Transverse colon (tissue), 4 donors: Measurements from ENCODE around the gene SLC30A5. TPM values are rescaled to one million over a fixed set of nuclear protein-coding genes. Genes with fewer than 3 reads are reported as not detected.

Experiments used
- DNase-seq: peaks from one replicate; pipeline ENCODE4 v3.0.0-alpha.2; 2019
- H3K27ac ChIP-seq, 4 donors: fragments of 200-600 bp; sonication (generic); 2 replicates each; pipeline ENCODE4 v1.5.1; 2016 to 2018; ENCODE audit warnings: inconsistent platforms in 4 of 4
- H3K27me3 ChIP-seq: fragments of 200-600 bp; sonication (generic); 2 replicates; pipeline ENCODE4 v1.5.1; 2017; ENCODE audit warnings: inconsistent platforms
- H3K36me3 ChIP-seq, 4 donors: fragments of 200-600 bp; sonication (generic); 2 replicates each; pipeline ENCODE4 v1.5.1; 2017 to 2019; ENCODE audit warnings: inconsistent platforms in 4 of 4
- H3K4me1 ChIP-seq, 4 donors: fragments of 200-600 bp; sonication (generic); 2 replicates each; pipeline ENCODE4 v1.5.1; 2017 to 2020; ENCODE audit warnings: inconsistent platforms in 4 of 4
- H3K4me3 ChIP-seq, 4 donors: fragments of 200-600 bp; sonication (generic); 1 replicate in 1 of 4; 2 replicates in 3 of 4; pipeline versions ENCODE4 v1.5.1 to v1.6.1; 2017 to 2019; ENCODE audit warnings: inconsistent platforms in 4 of 4
- H3K9me3 ChIP-seq, 2 donors: fragments of 200-600 bp; sonication (generic); 2 replicates each; pipeline ENCODE4 v1.5.1; 2017 to 2019; ENCODE audit warnings: inconsistent platforms in 2 of 2
- EP300 ChIP-seq: sonication (generic); formaldehyde crosslinking; IDR thresholded peaks from one replicate; pipeline ENCODE4 v1.6.1; 2017; ENCODE audit warnings: antibody characterized with exemption, low read depth
- POLR2A ChIP-seq: fragments of 450-650 bp; IDR thresholded peaks from one replicate; pipeline ENCODE4 v1.6.1; 2016; ENCODE audit warnings: antibody characterized with exemption, mild to moderate bottlenecking, moderate library complexity
- POLR2AphosphoS5 ChIP-seq, 3 donors: sonication (generic); formaldehyde crosslinking; IDR thresholded peaks; one replicate each; pipeline ENCODE4 v1.6.1; 2016; ENCODE audit warnings: antibody characterized with exemption in 3 of 3
- WGBS, 2 donors: methylation state at CpG; one replicate each; pipeline ENCODE4 v1.1.5; 2018; ENCODE audit warnings: low coverage in 1 of 2; 5-methylcytosine and 5-hydroxymethylcytosine counted together
- in situ Hi-C, 4 donors: fragments of 200-750 bp; cut with MboI; loops; one replicate each; pipeline versions ENCODE4 v1.15.0 to v1.15.1; 2017; ENCODE audit warnings: low sequenced_read_pairs in 3 of 4, low pct_ligation_motif_present in 1 of 4, low pct_unique_long_range_greater_than_20kb in 1 of 4
- intact Hi-C: fragments of 100-400 bp; cut with DNase I; formaldehyde crosslinking; loops from one replicate; pipeline ENCODE4 v1.15.1; 2023; ENCODE audit warnings: low total_unique reads
- total RNA-seq, 4 donors: library from RNA; depleted of rRNA; stranded (reverse); fragments of >200 nt; gene quantifications; one replicate each; pipeline ENCODE4 v1.1.0, GENCODE V29; 2016
- TF ChIP-seq, protein P1 (sequence below), 5 experiments: fragments of 200-600 bp in 3 of 5; fragments of 450-650 bp in 2 of 5; sonication (generic) in 3 of 5; IDR thresholded peaks; 1 replicate in 2 of 5; 2 replicates in 3 of 5; pipeline ENCODE4 v1.5.1; 2016 to 2017; ENCODE audit warnings: antibody characterized with exemption in 5 of 5, inconsistent platforms in 3 of 5, mild to moderate bottlenecking in 2 of 5, moderate library complexity in 1 of 5

The SLC30A5 gene
- total RNA-seq, 4 donors from 2014 or later = 22.3 to 69.9 (median 41.9) TPM

DNA sequence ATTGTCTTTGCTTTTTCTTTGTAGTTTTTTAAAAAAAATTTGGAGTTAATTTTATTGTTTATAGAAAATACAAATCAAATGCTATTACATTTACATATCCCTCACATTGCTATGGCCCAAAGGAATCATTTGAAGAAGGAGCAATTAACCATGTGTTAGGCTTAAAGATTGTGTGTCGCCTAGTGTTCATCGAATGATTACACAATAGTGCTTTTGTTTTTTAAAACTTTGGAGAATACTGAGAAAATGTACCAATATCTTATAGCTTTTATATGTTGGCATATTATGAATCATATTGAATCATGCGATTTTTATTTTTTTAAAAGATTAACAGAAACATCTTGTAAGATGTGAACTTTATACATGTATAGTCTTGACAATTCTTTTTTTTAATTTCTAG, 21.7 kb downstream of the SLC30A5 start:
- intact Hi-C loops (no loop called here), in situ Hi-C loops (no loop called here)
- Histone ChIP-seq H3K36me3 (peaks cover 0 to 71% (median 26%) of the 10 kb centered on the region in 4 donors), H3K9me3 (no peaks in the 10 kb centered on the region), H3K27me3 (no peaks in the 10 kb centered on the region), H3K4me3 (no peak overlapping the region), H3K27ac (no peak overlapping the region), H3K4me1 (no peaks in the 10 kb centered on the region)
- WGBS, 2 donors = 93 to 96% methylated on average over 3 of the region's 3 CpGs
- DNase-seq = no peak
- TF ChIP-seq EP300 (no peak), POLR2AphosphoS5 (IDR thresholded peaks at IDR 0.05) (no peak), POLR2A (no peak)

DNA sequence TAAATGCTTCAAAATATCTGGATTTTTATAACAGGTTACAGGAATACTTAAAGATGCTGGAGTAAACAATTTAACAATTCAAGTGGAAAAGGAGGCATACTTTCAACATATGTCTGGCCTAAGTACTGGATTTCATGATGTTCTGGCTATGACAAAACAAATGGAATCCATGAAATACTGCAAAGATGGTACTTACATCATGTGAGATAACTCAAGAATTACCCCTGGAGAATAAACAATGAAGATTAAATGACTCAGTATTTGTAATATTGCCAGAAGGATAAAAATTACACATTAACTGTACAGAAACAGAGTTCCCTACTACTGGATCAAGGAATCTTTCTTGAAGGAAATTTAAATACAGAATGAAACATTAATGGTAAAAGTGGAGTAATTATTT, 35.6 kb downstream of the SLC30A5 start:
- in situ Hi-C loops (no loop called here), intact Hi-C loops (no loop called here)
- no peak overlapping the region for H3K4me3 ChIP-seq
- H3K36me3 ChIP-seq = peaks cover 0 to 32% (median 15%) of the 10 kb centered on the region in 4 donors
- no peaks in the 10 kb centered on the region for H3K9me3 ChIP-seq
- TF ChIP-seq, protein P1, sequence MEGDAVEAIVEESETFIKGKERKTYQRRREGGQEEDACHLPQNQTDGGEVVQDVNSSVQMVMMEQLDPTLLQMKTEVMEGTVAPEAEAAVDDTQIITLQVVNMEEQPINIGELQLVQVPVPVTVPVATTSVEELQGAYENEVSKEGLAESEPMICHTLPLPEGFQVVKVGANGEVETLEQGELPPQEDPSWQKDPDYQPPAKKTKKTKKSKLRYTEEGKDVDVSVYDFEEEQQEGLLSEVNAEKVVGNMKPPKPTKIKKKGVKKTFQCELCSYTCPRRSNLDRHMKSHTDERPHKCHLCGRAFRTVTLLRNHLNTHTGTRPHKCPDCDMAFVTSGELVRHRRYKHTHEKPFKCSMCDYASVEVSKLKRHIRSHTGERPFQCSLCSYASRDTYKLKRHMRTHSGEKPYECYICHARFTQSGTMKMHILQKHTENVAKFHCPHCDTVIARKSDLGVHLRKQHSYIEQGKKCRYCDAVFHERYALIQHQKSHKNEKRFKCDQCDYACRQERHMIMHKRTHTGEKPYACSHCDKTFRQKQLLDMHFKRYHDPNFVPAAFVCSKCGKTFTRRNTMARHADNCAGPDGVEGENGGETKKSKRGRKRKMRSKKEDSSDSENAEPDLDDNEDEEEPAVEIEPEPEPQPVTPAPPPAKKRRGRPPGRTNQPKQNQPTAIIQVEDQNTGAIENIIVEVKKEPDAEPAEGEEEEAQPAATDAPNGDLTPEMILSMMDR (IDR thresholded peaks at IDR 0.05) = no peak
- TF ChIP-seq POLR2A = no peak
- no peak for TF ChIP-seq EP300
- TF ChIP-seq POLR2AphosphoS5 (IDR thresholded peaks at IDR 0.05) = no peak
- no peak overlapping the region for H3K27ac ChIP-seq
- no peaks in the 10 kb centered on the region for H3K4me1 ChIP-seq
- DNase-seq = no peak
- no peaks in the 10 kb centered on the region for H3K27me3 ChIP-seq

DNA sequence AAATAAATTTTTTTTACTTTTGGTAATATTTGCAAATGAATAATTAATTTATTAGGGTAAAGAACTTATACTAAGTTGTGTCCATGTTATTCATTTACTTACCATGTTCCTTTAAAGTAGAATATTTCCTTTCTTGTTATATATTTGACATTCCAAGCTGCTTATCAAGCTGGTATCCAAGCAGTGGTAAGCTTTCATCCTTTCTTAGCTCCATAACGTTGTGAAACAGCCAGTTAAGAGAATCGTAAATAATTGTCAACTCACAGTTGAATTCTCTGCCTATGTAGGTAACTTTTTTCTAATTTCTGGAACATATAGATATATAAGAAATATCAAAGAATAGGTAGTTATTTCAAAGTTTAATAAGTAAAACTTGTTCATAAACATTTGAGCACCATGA, 36.4 kb downstream of the SLC30A5 start:
- intact Hi-C loops (no loop called here), in situ Hi-C loops (no loop called here)
- Histone ChIP-seq H3K4me3 (no peak overlapping the region), H3K27me3 (no peaks in the 10 kb centered on the region), H3K27ac (no peak overlapping the region), H3K36me3 (peaks cover 0 to 24% (median 11%) of the 10 kb centered on the region in 4 donors), H3K9me3 (no peaks in the 10 kb centered on the region), H3K4me1 (no peaks in the 10 kb centered on the region)
- TF ChIP-seq POLR2AphosphoS5 (IDR thresholded peaks at IDR 0.05) (no peak), POLR2A (no peak), EP300 (no peak)
- TF ChIP-seq, protein P1 (IDR thresholded peaks at IDR 0.05) = no peak
- WGBS, 2 donors = 73 to 75% methylated on average over 2 of the region's 2 CpGs
- no peak for DNase-seq

DNA sequence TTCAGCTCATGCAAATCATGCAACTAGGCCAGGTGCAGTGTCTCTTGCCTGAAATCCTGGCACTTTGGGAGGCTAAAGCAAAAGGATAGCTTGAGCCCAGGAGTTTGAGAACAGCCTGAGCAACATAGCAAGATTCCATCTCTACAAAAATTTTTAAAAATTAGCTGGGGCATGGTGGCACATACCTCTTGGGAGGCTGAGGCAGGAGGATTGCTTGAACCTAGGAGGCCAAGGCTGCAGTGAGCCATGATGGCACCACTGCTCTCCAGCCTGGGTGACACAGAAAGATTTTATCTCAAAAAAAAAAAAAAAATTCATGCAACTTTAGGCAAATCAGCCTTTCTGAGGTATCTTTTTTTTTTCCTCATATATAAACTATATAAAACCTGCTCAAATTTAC, 37.5 kb downstream of the SLC30A5 start:
- intact Hi-C loops (no loop called here), in situ Hi-C loops (no loop called here)
- no peak for TF ChIP-seq POLR2A
- no peak for TF ChIP-seq POLR2AphosphoS5 (IDR thresholded peaks at IDR 0.05)
- TF ChIP-seq EP300 = no peak
- peaks cover 0 to 16% (median 7%) of the 10 kb centered on the region in 4 donors for H3K36me3 ChIP-seq
- DNase-seq = no peak
- H3K4me1 ChIP-seq = no peaks in the 10 kb centered on the region
- H3K27me3 ChIP-seq = no peaks in the 10 kb centered on the region
- no peak overlapping the region for H3K4me3 ChIP-seq
- H3K27ac ChIP-seq = no peak overlapping the region
- H3K9me3 ChIP-seq = no peaks in the 10 kb centered on the region

DNA sequence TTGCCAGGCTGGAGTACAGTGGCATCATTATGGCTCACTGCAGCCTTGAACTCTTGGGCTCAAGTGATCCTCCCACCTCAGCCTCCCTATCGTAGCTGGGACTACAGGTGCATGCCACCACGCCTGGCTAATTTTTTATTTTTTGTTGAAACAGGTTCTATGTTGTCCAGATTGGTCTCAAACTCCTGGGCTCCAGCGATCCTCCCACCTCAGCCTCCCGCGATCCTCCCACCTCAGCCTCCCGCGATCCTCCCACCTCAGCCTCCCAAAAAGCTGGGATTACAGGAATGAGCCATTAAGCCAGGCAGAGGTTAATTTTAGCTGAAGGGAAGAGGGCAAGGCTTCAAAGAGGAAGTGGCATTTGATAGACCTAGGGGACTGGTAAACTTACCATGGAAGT, 40.3 kb downstream of the SLC30A5 start:
- no peaks in the 10 kb centered on the region for H3K27me3 ChIP-seq
- H3K4me1 ChIP-seq = no peaks in the 10 kb centered on the region
- intact Hi-C loops = no loop called here
- H3K4me3 ChIP-seq = no peak overlapping the region
- in situ Hi-C loops = no loop called here
- DNase-seq = no peak
- peaks cover 0 to 3% of the 10 kb centered on the region in 2 donors for H3K9me3 ChIP-seq
- H3K27ac ChIP-seq = no peak overlapping the region
- peaks cover 0 to 9% (median 0%) of the 10 kb centered on the region in 4 donors for H3K36me3 ChIP-seq
- TF ChIP-seq, protein P1 (IDR thresholded peaks at IDR 0.05) = no peak
- TF ChIP-seq POLR2A (no peak), POLR2AphosphoS5 (IDR thresholded peaks at IDR 0.05) (no peak), EP300 (no peak)
- 70 to 77% methylated on average over 7 of the region's 7 CpGs for WGBS, 2 donors
